CD4-positive, alpha-beta T cell treated with Interleukin-4 for 1 hour (primary cell): ENCODE data around the gene SLC25A42.
"Not testable (repeated sequence)": the region's sequence is repeated elsewhere in the genome, so short reads cannot be mapped to it uniquely, and the experiment has no call there.

ENCODE experiments used
- DNase-seq, 2 donors: peaks; one replicate each; pipeline ENCODE4 v3.0.0-alpha.2; 2020 to 2022

SLC25A42 gene, protein sequence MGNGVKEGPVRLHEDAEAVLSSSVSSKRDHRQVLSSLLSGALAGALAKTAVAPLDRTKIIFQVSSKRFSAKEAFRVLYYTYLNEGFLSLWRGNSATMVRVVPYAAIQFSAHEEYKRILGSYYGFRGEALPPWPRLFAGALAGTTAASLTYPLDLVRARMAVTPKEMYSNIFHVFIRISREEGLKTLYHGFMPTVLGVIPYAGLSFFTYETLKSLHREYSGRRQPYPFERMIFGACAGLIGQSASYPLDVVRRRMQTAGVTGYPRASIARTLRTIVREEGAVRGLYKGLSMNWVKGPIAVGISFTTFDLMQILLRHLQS

GRCh38 chr19:19063183-19064097, at the start of gene SLC25A42:
Gene SLC25A42, plus strand, starts transcription at chr19:19063994. Its CDS starts 32,131 bp downstream, at chr19:19096125.
- DNase-seq = peak; percentile 100

DNA sequence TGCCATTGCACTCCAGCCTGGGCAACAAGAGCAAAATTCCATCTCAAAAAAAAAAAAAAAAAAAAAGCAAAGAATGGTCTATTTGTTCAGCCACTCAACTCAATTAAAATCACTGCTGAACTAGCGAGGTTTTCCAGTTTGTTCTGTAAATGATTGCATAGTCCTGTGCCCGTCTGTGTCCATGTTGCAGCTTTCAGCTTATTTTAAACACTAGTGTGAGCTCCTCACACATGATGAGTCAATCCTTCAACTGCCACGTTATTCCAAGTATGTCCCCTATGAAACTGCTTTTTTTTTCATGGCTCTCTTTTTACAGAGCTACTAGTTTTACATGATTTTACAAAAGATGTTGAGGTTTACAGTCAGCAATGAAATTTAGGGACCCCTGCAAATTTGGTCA, 42.7 kb upstream of the SLC25A42 start:
- no peak for DNase-seq

GRCh38 chr19:19022380-19022961, 41.3 kb upstream of the SLC25A42 start:
- no peak for DNase-seq

GRCh38 chr19:19023376-19023775, 40.4 kb upstream of the SLC25A42 start:
- DNase-seq = not testable (repeated sequence)

DNA sequence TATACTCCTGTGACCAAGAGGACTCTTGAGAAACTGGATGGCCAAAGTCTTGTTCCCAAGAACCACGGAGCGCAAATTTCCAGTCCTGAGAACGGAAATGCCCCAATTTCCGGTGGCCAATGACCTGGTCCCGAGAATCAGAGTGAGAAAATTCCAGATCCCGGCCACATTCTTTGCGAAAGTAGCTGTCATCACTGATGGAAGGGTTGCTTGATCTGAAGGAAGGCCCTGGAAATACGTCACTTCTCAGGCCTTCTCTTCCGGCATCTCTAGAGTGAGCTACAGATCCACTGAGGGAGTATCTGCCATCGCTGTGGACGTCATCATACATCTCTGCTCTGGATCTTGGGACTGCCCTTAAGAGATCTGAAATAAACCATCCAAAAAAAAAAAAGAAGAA, 37.9 kb upstream of the SLC25A42 start:
- no peak for DNase-seq

DNA sequence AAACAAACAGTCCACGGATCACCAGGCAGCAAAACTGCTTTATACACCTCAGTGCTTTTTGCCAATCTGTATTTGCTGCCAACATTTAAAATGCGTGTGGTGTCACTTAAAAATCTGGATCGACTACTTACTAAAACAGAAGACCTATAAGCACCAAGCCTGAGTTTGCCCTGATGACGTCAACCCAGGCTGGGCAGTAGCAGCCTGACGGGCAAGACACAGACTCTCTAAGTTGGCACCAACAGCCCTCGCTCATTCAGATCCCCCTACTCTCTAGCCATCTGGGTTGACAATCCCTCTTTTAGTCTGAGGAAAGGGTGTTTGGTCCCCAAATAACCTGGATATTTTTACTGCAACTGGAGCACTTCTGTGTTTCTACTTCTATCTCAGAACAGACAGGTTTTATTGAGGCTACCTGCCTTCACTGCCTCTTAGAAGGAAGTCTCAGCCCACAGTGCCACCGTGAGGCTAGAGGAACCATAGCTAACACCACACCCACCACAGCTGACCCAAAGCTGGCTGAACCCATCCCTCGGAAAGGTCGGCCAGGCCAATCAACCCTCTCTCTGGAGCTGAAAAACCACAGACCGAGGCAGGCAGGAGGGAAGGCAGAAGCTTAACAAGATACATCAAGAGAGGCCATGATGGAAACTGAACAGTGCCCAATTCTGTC, 37.4 kb upstream of the SLC25A42 start:
- DNase-seq = no peak

DNA sequence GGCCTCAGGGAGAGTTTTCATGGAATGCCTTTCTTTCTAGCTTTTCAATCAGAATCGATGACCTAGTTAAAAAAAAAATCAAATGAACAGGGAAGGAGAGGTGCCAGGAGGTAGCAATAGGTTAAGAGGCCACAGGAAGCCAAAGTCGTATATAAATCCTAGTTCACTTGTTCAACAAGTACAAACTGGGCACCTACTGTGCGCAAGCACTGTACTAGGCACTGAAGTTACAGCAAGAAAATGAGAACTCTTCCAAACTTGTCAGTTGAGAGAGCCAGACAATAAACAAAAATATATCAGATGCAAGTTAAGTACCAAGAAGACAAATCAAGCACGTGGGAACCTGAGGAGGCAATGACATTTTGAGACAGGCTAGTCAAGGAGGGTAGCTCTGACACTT, 36.6 kb upstream of the SLC25A42 start:
- DNase-seq = no peak

DNA sequence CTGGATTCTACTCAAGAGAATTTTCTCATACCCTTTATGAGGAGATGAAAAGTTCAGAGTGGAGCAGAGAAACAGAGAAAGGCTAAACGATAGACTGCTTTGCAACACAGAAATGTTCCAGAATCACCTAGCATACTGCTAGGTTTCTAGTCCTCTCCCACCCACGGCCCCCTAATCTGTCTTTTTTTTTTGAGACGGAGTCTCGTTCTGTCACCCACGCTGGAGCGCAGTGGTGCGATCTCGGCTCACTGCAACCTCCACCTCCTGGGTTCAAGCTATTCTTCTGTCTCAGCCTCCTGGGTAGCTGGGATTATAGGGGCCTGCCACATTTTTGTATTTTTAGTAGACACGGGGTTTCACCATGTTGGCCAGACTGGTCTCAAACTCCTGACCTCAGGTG, 35.3 kb upstream of the SLC25A42 start:
- no peak for DNase-seq

GRCh38 chr19:19031891-19032290, 31.9 kb upstream of the SLC25A42 start:
- no peak for DNase-seq

DNA sequence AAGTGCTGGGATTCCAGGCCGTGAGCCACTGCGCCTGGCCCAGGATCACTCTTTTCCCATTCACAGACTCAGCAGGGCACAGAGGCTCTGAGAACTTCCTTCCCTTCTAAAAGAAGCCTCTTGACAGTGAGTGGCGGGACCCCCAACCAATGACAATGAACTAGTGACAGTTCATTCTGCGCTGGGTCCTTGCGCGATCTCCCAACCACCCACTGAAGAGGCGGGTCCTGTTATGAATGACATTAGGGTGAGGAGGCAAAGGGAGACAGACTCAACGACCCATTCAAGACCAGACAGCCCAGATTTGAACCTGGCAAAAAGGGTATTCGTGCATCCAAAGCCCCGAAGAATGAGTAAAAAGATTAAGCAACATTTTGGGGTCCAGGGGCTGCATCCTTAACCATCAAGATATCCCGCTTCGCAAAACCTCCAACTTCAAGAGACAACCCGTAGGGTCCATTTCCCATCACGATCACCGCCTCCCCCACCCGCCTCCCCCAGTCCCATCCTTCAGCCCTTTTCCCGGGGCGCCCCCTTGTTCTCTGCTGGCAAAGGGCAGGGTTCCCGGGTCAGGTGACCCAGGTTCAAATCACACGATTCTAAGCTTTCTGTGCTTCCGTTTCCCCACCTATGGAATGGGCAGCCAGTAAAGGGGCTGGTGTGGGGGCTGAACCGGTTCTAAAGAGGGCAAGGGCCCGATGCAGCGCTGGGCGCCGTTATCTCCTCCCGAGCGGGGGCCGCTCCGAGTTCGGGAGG, 31.2 kb upstream of the SLC25A42 start:
- DNase-seq = peak; percentile 73 to 85

- no peak for DNase-seq
Measured at GRCh38 chr19:19033176-19033425, 30.7 kb upstream of the SLC25A42 start.

- DNase-seq = peak; percentile 91 to 93
Measured at GRCh38 chr19:19033426-19034203, 30.2 kb upstream of the SLC25A42 start, which contains the start of the genes ARMC6 and SUGP2. Gene ARMC6, plus strand, starts transcription at chr19:19033603. Its CDS starts 607 bp downstream, at chr19:19034210. Gene SUGP2, minus strand, starts transcription at chr19:19033517. Its CDS starts 2,446 bp downstream, at chr19:19031071.

DNA sequence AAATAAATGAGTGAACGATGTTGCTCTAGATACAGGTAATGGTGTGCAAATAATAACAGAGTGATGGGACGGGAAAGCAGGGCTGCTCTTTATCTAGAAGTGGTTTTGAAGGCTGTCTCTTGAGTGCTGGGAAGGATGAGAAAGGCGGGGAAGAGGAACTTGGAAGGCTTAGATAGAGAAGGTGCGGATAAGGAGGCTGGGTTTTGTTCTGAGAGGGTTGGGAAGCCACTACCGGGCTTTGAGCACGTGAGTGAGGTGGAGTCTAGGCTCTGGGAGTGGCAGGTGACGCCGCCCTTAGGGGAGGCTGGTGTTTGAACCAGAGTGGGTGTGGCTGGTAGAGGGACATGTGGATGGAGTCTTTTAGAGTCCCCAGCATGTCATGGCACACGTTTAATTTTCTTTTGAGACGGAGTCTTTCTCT, 29.6 kb upstream of the SLC25A42 start:
- DNase-seq = peak; percentile 72 to 78

DNA sequence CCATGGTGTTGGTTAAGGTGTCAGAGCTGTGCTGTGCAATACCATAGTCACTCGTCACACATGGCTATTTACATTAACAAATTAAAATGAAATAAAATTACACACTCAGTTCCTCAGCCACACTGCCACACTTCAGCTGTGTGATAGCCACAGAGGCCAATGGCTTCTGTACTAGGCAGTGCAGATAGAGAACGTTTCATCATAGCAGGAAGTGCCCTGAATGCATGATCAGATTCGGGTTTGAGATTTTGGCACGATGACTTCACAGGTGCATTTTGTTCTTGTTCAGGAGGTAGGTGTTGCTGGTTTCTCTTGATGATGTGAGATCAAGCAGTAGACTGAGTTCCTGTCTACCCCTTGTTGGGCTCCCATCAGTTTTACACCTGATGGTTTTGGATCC, 23.9 kb upstream of the SLC25A42 start:
- peak; percentile 51 to 60 for DNase-seq

DNA sequence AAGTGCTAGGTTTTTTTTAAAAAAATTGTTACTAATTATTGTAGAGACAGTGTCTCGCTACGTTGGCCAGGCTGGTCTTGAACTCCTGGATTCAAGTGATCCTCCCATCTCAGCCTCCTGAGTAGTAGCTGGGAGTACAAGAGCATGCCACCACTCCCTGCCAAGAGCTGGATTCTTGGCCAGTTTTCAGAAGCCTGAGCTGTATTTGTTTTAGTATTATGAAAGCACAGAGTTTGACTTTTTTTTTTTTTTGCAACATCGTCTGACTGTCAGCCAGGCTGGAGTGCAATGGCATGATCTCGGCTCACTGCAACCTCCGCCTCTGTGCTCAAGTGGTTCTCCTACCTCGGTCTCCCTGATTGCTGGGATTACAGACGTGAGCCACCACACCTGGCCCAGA, 23.4 kb upstream of the SLC25A42 start:
- DNase-seq = no peak

- no peak for DNase-seq
Measured at GRCh38 chr19:19042732-19043280, 21.0 kb upstream of the SLC25A42 start.

GRCh38 chr19:19043481-19043880, 20.3 kb upstream of the SLC25A42 start:
- no peak for DNase-seq

DNA sequence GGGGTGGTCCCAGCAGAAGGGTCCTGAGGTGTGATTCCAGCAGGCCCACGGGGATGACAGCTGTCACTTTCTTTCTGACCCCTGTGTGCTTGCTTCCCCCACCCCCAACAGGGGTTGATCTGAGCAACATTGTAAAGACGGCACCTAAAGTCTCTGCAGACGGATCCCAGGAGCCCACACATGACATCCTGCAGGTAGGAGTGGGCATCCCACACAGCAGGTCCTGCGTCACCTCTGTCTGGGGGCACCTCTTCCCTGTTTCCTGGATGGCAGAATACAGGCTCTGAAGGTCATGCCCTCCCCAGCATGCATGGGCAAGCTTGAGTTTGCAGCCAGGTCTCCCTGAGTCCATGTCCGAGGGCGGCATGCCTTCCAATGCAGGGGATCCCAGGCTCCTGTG, 19.9 kb upstream of the SLC25A42 start:
- DNase-seq = no peak

GRCh38 chr19:19049406-19049805, 14.4 kb upstream of the SLC25A42 start:
- no peak for DNase-seq

DNA sequence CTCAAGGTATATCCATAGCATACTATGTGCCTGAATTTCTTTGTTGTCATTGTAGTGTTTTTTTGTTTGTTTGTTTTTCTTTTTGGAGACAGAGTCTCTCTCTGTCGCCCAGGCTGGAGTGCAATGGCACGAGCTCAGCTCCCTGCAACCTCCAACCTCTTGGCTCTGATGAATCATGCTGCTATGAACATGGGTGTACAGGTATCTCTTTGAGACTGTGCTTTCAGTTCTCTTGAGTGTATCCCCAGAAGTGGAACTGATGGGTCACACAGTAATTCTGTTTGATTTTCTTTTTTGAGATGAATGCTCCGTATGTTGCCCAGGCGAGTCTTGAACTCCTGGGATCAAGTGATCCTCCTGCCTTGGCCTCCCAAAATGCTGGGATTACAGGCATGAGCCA, 13.7 kb upstream of the SLC25A42 start:
- no peak for DNase-seq

DNA sequence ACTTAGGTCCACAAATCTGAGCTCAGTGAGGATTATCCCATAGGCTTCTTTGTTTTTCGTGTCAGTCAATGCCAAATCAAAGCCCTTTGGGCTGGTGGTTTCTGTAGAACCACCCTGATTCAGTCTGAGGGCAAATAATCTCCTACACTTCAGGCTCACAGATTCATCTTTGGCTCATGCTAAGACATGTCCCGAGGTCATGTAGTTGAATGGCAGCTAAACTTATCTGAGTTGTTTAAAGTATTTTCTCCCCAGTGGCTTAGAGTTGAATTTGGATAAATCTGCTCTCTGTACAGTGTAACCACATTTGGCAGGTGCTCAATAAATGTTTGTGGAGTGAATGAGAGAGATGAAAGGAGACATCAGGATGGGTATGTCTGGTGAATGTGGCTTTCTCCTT, 13.1 kb upstream of the SLC25A42 start:
- no peak for DNase-seq
